ENCODE results near the gene DNAJB5. TPM values are rescaled to one million over a fixed set of nuclear protein-coding genes. Genes with fewer than 3 reads are reported as not detected.
A peak's percentile ranks its signal among the peaks of the same experiment; 100 is the strongest.
"Not testable (repeated sequence)": the region's sequence is repeated elsewhere in the genome, so short reads cannot be mapped to it uniquely, and the experiment has no call there.

Gene DNAJB5
- total and polyA plus RNA-seq, 7 experiments from 2014 or later, result 1.1 to 3.7 (median 2.0) TPM

DNA sequence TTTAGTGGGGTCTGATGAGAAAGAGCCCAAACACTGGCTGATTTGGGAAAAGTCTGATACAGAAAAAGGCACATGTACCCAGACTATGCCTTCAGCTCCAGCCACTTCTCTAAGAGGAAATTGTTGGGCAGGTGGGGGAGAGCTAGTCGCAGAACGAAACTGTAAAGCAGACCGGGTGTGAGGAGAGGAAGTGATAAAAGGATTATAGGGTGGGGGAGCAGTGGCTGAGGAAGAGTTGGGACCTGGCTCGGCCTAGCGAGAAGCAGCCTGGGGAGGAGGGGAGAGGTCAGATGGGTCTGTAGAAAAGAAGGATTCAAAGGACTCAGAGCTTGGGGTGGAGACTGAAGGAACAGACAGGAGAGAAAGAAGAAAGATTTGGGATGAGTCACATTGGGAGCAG lies 33.9 kb downstream of the DNAJB5 start:
- intact Hi-C loops (cut with micrococcal nuclease); H3K27me3 Mint-ChIP-seq; CTCF ChIA-PET; POLR2A ChIA-PET; H3K27ac ChIP-seq (ENCODE audit: low read depth, low read length); H3K4me3 ChIP-seq (ENCODE audit: low read length); H3K4me1 ChIP-seq (ENCODE audit: control insufficient read depth in 2 of 2, insufficient read depth in 2 of 2, low read length in 2 of 2); H3K9me3 ChIP-seq (ENCODE audit: control insufficient read depth in 2 of 3, low read length in 3 of 3); H3K27me3 ChIP-seq (ENCODE audit: control insufficient read depth in 2 of 2, insufficient read depth in 2 of 2, low read length in 2 of 2); DNase-seq; H3K36me3 ChIP-seq (ENCODE audit: control insufficient read depth in 2 of 3, insufficient read depth in 3 of 3, low read length in 3 of 3); ATAC-seq; H3K9me3 Mint-ChIP-seq: not testable (repeated sequence)
- Mint-ChIP-seq H3K36me3 (peaks cover 12 to 33% (median 25%) of the 10 kb centered on the region in 5 donors), H3K4me1 (peaks cover 12 to 22% (median 18%) of the 10 kb centered on the region in 7 donors), H3K27ac (peak overlapping the region in 3 of 9 donors; percentile 9 to 13 (median 11)), H3K4me3 (peak overlapping the region in 3 of 10 donors; percentile 6 to 41 (median 24))

DNA sequence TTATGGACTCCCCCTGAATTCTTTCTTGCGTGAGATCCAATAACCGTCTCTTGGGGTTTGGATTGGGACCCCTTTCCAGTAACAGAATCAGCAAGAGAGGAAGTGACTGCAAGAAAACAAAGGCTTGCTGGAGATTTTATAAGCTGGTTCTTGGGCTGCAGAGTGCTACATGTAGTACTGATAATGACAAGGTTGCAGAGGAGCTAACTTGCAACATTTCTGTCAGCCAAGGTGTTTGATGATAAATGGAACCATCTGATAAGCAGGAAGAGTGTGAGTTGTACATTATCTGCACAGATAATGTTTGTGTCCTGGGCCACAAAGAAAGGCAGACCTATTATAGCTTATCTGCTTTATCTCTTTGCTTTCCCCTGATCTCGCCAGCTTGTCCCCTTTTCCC lies 37.1 kb downstream of the DNAJB5 start:
- Histone ChIP-seq H3K9me3 (ENCODE audit: control insufficient read depth in 2 of 3, low read length in 3 of 3) (no peaks in the 10 kb centered on the region), H3K27ac (ENCODE audit: low read depth, low read length) (no peak overlapping the region), H3K4me3 (ENCODE audit: low read length) (no peak overlapping the region), H3K27me3 (ENCODE audit: control insufficient read depth in 2 of 2, insufficient read depth in 2 of 2, low read length in 2 of 2) (no peaks in the 10 kb centered on the region), H3K4me1 (ENCODE audit: control insufficient read depth in 2 of 2, insufficient read depth in 2 of 2, low read length in 2 of 2) (no peaks in the 10 kb centered on the region), H3K36me3 (ENCODE audit: control insufficient read depth in 2 of 3, insufficient read depth in 3 of 3, low read length in 3 of 3) (no peaks in the 10 kb centered on the region)
- Mint-ChIP-seq H3K4me1 (peaks cover 14 to 22% (median 19%) of the 10 kb centered on the region in 7 donors), H3K27me3 (no peaks in the 10 kb centered on the region), H3K36me3 (peaks cover 6 to 30% (median 17%) of the 10 kb centered on the region in 5 donors), H3K4me3 (no peak overlapping the region), H3K9me3 (no peaks in the 10 kb centered on the region), H3K27ac (peak overlapping the region in 2 of 9 donors; percentile 4 to 28)
- intact Hi-C loops (cut with micrococcal nuclease), result no loop called here
- no peak for DNase-seq
- peak; percentile 54 for ATAC-seq
- CTCF ChIA-PET, result no interaction called here
- POLR2A ChIA-PET, result no interaction called here

DNA sequence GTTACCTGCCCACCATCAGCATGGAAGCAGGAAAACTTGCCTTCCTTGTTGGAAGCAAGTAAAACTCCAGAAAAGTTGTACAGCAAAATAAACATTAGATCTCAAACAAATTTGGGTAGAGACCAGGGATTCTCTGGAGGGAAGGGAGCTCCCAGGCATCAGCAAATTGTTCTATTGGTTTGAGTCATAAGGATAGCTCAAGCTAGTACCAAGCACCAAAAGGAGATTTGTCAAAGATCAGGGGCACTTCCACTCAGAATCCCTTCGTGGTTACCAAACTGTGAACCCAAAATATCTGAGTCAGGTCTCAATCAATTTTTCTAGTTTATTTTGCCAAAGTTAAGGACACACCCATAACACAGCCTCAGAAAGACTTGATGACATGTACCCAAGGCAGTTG lies 37.8 kb downstream of the DNAJB5 start:
- H3K27ac ChIP-seq (ENCODE audit: low read depth, low read length), result no peak overlapping the region
- Mint-ChIP-seq H3K9me3 (no peaks in the 10 kb centered on the region), H3K4me1 (peaks cover 14 to 22% (median 19%) of the 10 kb centered on the region in 7 donors), H3K27me3 (no peaks in the 10 kb centered on the region), H3K4me3 (no peak overlapping the region), H3K27ac (peak overlapping the region in 1 of 9 donors; percentile 4), H3K36me3 (peaks cover 0 to 23% (median 12%) of the 10 kb centered on the region in 5 donors)
- CTCF ChIA-PET, result no interaction called here
- DNase-seq, result no peak
- H3K4me1 ChIP-seq (ENCODE audit: control insufficient read depth in 2 of 2, insufficient read depth in 2 of 2, low read length in 2 of 2), result no peaks in the 10 kb centered on the region
- no peak for ATAC-seq
- no peaks in the 10 kb centered on the region for H3K36me3 ChIP-seq (ENCODE audit: control insufficient read depth in 2 of 3, insufficient read depth in 3 of 3, low read length in 3 of 3)
- H3K9me3 ChIP-seq (ENCODE audit: control insufficient read depth in 2 of 3, low read length in 3 of 3), result no peaks in the 10 kb centered on the region
- intact Hi-C loops (cut with micrococcal nuclease), result no loop called here
- no peak overlapping the region for H3K4me3 ChIP-seq (ENCODE audit: low read length)
- H3K27me3 ChIP-seq (ENCODE audit: control insufficient read depth in 2 of 2, insufficient read depth in 2 of 2, low read length in 2 of 2), result no peaks in the 10 kb centered on the region
- POLR2A ChIA-PET, result interaction anchor here (1.1 kb wide), 1 partner anchor 45 kb away, joined by 3 read pairs; the partner anchor contains the start of gene VCP

DNA sequence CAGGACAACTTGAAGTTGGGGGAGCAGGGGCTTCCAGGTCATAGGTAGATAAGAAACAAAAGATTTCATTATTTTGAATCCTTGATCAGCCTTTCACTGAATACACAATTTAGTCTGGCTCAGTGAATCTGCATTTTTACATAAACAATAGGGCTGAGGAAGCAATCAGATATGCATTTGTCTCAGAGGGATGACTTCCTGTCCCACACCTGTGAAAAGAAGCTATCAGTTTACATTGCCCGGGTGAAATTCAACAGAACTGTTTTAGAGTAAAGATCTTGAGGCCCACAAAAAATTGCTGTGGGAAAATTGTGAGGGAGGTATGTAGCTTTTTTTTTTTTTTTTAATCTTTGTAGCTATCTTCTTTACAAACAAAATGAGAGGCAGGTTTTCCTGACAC lies 38.3 kb downstream of the DNAJB5 start:
- H3K27me3 Mint-ChIP-seq, result no peaks in the 10 kb centered on the region
- DNase-seq (no peak), ATAC-seq (no peak)
- peak overlapping the region in 1 of 9 donors; percentile 10 for H3K27ac Mint-ChIP-seq
- no peaks in the 10 kb centered on the region for H3K4me1 ChIP-seq (ENCODE audit: control insufficient read depth in 2 of 2, insufficient read depth in 2 of 2, low read length in 2 of 2)
- POLR2A ChIA-PET, result interaction anchor here (0.7 to 1.1 kb wide), 2 partner anchors 43 to 45 kb away, joined by 3 read pairs; partner anchors contain the start of gene VCP
- H3K4me3 ChIP-seq (ENCODE audit: low read length), result no peak overlapping the region
- CTCF ChIA-PET, result no interaction called here
- H3K27me3 ChIP-seq (ENCODE audit: control insufficient read depth in 2 of 2, insufficient read depth in 2 of 2, low read length in 2 of 2), result no peaks in the 10 kb centered on the region
- intact Hi-C loops (cut with micrococcal nuclease), result no loop called here
- H3K9me3 Mint-ChIP-seq, result no peaks in the 10 kb centered on the region
- no peak overlapping the region for H3K4me3 Mint-ChIP-seq
- H3K4me1 Mint-ChIP-seq, result peaks cover 14 to 22% (median 19%) of the 10 kb centered on the region in 7 donors
- no peak overlapping the region for H3K27ac ChIP-seq (ENCODE audit: low read depth, low read length)
- no peaks in the 10 kb centered on the region for H3K9me3 ChIP-seq (ENCODE audit: control insufficient read depth in 2 of 3, low read length in 3 of 3)
- no peaks in the 10 kb centered on the region for H3K36me3 ChIP-seq (ENCODE audit: control insufficient read depth in 2 of 3, insufficient read depth in 3 of 3, low read length in 3 of 3)
- H3K36me3 Mint-ChIP-seq, result peaks cover 0 to 24% (median 10%) of the 10 kb centered on the region in 5 donors

DNA sequence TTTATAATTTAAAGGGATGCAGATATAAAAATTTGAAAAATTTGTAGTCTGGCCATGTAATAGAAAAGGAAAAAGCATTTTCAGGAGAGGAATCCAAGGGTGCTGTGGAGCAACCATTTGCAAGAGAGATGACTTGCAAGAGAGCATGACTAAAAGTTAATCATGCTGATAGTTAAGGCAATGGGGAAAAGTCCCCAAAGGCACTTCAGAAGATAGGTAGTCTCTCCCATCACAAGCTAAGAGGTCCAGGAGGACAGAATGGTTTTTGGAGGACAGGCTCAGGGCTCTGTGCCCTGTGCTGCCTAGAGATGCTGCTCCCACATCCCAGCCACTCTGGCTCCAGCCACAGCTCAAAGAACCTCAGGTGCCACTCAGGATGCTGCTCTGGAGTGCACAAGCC lies 38.8 kb downstream of the DNAJB5 start:
- Histone ChIP-seq H3K27me3 (ENCODE audit: control insufficient read depth in 2 of 2, insufficient read depth in 2 of 2, low read length in 2 of 2) (no peaks in the 10 kb centered on the region), H3K4me3 (ENCODE audit: low read length) (no peak overlapping the region), H3K27ac (ENCODE audit: low read depth, low read length) (no peak overlapping the region), H3K4me1 (ENCODE audit: control insufficient read depth in 2 of 2, insufficient read depth in 2 of 2, low read length in 2 of 2) (no peaks in the 10 kb centered on the region), H3K9me3 (ENCODE audit: control insufficient read depth in 2 of 3, low read length in 3 of 3) (no peaks in the 10 kb centered on the region), H3K36me3 (ENCODE audit: control insufficient read depth in 2 of 3, insufficient read depth in 3 of 3, low read length in 3 of 3) (no peaks in the 10 kb centered on the region)
- DNase-seq (no peak), ATAC-seq (no peak)
- CTCF ChIA-PET, result no interaction called here
- Mint-ChIP-seq H3K4me3 (no peak overlapping the region), H3K4me1 (peaks cover 13 to 21% (median 16%) of the 10 kb centered on the region in 7 donors), H3K36me3 (peaks cover 0 to 29% (median 10%) of the 10 kb centered on the region in 5 donors), H3K27me3 (no peaks in the 10 kb centered on the region), H3K9me3 (no peaks in the 10 kb centered on the region), H3K27ac (no peak overlapping the region)
- POLR2A ChIA-PET, result interaction anchor here (0.7 to 1.1 kb wide), 2 partner anchors 43 to 44 kb away, joined by 3 read pairs; partner anchors contain the start of gene VCP
- intact Hi-C loops (cut with micrococcal nuclease), result no loop called here

DNA sequence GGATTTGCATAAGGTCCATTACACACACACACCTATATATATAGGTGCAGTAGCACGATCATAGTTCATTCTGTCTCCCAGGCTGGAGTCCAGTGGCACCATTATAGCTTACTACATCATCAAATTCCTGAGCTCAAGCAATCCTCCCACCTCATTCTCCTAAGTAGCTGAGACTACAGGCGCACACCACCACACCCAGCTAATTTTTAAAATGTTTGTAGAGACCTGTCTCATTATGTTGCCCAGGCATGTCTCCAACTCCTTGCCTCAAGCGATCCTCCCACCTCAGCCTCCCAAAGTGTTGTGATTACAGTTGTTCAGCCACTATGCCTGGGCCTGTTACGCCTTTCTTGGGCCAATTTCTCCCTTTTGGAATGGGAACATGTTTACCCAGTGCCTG lies 39.7 kb downstream of the DNAJB5 start:
- ATAC-seq (no peak), DNase-seq (no peak)
- Mint-ChIP-seq H3K36me3 (peaks cover 0 to 21% (median 3%) of the 10 kb centered on the region in 5 donors), H3K4me1 (peaks cover 7 to 15% (median 11%) of the 10 kb centered on the region in 7 donors), H3K27ac (no peak overlapping the region), H3K27me3 (no peaks in the 10 kb centered on the region), H3K4me3 (no peak overlapping the region), H3K9me3 (no peaks in the 10 kb centered on the region)
- no peaks in the 10 kb centered on the region for H3K4me1 ChIP-seq (ENCODE audit: control insufficient read depth in 2 of 2, insufficient read depth in 2 of 2, low read length in 2 of 2)
- H3K27ac ChIP-seq (ENCODE audit: low read depth, low read length), result no peak overlapping the region
- ChIA-PET CTCF (no interaction called here), POLR2A (no interaction called here)
- H3K36me3 ChIP-seq (ENCODE audit: control insufficient read depth in 2 of 3, insufficient read depth in 3 of 3, low read length in 3 of 3), result no peaks in the 10 kb centered on the region
- H3K27me3 ChIP-seq (ENCODE audit: control insufficient read depth in 2 of 2, insufficient read depth in 2 of 2, low read length in 2 of 2), result no peaks in the 10 kb centered on the region
- intact Hi-C loops (cut with micrococcal nuclease), result no loop called here
- H3K9me3 ChIP-seq (ENCODE audit: control insufficient read depth in 2 of 3, low read length in 3 of 3), result no peaks in the 10 kb centered on the region
- no peak overlapping the region for H3K4me3 ChIP-seq (ENCODE audit: low read length)

DNA sequence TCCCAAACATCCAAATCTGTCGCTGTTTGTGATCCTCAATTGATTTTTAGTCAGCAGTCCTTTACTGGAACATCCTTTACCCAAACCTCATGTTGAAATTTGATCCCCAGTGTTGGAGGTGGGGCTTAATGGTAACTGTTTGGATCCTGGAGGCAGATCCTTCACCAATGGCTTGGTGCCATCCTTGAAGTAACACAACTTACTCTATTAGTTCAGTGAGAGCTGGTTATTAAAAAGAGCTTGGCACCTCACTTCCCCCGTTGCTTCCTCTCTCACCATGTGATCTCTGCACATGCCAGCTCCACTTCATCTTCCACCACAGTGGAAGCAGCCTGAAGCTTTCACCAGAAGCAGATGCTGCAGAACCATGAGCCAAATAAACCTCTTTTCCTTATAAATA lies 40.3 kb downstream of the DNAJB5 start:
- no peak for ATAC-seq
- Mint-ChIP-seq H3K27me3 (no peaks in the 10 kb centered on the region), H3K4me1 (peaks cover 7 to 15% (median 11%) of the 10 kb centered on the region in 7 donors), H3K4me3 (no peak overlapping the region), H3K27ac (no peak overlapping the region), H3K9me3 (no peaks in the 10 kb centered on the region), H3K36me3 (peaks cover 0 to 19% (median 0%) of the 10 kb centered on the region in 5 donors)
- Histone ChIP-seq H3K9me3 (ENCODE audit: control insufficient read depth in 2 of 3, low read length in 3 of 3) (no peaks in the 10 kb centered on the region), H3K36me3 (ENCODE audit: control insufficient read depth in 2 of 3, insufficient read depth in 3 of 3, low read length in 3 of 3) (no peaks in the 10 kb centered on the region), H3K4me3 (ENCODE audit: low read length) (no peak overlapping the region), H3K27me3 (ENCODE audit: control insufficient read depth in 2 of 2, insufficient read depth in 2 of 2, low read length in 2 of 2) (no peaks in the 10 kb centered on the region), H3K27ac (ENCODE audit: low read depth, low read length) (no peak overlapping the region), H3K4me1 (ENCODE audit: control insufficient read depth in 2 of 2, insufficient read depth in 2 of 2, low read length in 2 of 2) (no peaks in the 10 kb centered on the region)
- POLR2A ChIA-PET, result no interaction called here
- no peak for DNase-seq
- intact Hi-C loops (cut with micrococcal nuclease), result no loop called here
- CTCF ChIA-PET, result no interaction called here

Data from naive thymus-derived CD4-positive, alpha-beta T cell (primary cell).